HG03442 (cell line): ENCODE results near the gene PRODH2.
A peak's percentile ranks its signal among the peaks of the same experiment; 100 is the strongest.
"Not testable (repeated sequence)": the region's sequence is repeated elsewhere in the genome, so short reads cannot be mapped to it uniquely, and the experiment has no call there.

Experiments
- ATAC-seq: cut with Tn5 transposase; IDR thresholded peaks from one replicate; pipeline ENCODE4 v1.9.1; 2021; ENCODE audit warnings: mild to moderate bottlenecking, moderate library complexity; ENCODE audit not compliant: unreplicated experiment

Gene PRODH2

GRCh38 chr19:35782589-35782988 lies 30.1 kb downstream of the PRODH2 start:
- no peak for ATAC-seq

- no peak for ATAC-seq
These were observed 31.0 kb downstream of the PRODH2 start for GRCh38 chr19:35781650-35782049.

- ATAC-seq, result no peak
These were observed 31.9 kb downstream of the PRODH2 start for GRCh38 chr19:35780717-35781116.

GRCh38 chr19:35780058-35780457 lies 32.6 kb downstream of the PRODH2 start:
- ATAC-seq, result no peak

- no peak for ATAC-seq
These were observed 33.6 kb downstream of the PRODH2 start for GRCh38 chr19:35779033-35779432.

GRCh38 chr19:35777961-35778360 lies 34.7 kb downstream of the PRODH2 start:
- ATAC-seq, result no peak

- ATAC-seq, result no peak
These were observed 35.4 kb downstream of the PRODH2 start for GRCh38 chr19:35777086-35777841.

GRCh38 chr19:35776102-35776788 lies 36.4 kb downstream of the PRODH2 start:
- ATAC-seq, result no peak

GRCh38 chr19:35775298-35776101 lies 37.1 kb downstream of the PRODH2 start, which contains the start of gene ARHGAP33:
Gene ARHGAP33, plus strand, starts transcription at chr19:35775564. Its CDS starts 95 bp downstream, at chr19:35775659.
- peak; percentile 89 for ATAC-seq

GRCh38 chr19:35775046-35775297 lies 37.7 kb downstream of the PRODH2 start:
- no peak for ATAC-seq

GRCh38 chr19:35774274-35775045 lies 38.2 kb downstream of the PRODH2 start:
- ATAC-seq, result no peak

GRCh38 chr19:35773020-35773806 lies 39.4 kb downstream of the PRODH2 start:
- ATAC-seq, result no peak

GRCh38 chr19:35772362-35772761 lies 40.3 kb downstream of the PRODH2 start:
- not testable (repeated sequence) for ATAC-seq

GRCh38 chr19:35768082-35768421 lies 44.6 kb downstream of the PRODH2 start:
- no peak for ATAC-seq

GRCh38 chr19:35767288-35768081 lies 45.2 kb downstream of the PRODH2 start:
- ATAC-seq, result no peak

- no peak for ATAC-seq
These were observed 46.0 kb downstream of the PRODH2 start for GRCh38 chr19:35766571-35767104.

- no peak for ATAC-seq
These were observed 48.0 kb downstream of the PRODH2 start for GRCh38 chr19:35764432-35765315.

- ATAC-seq, result no peak
These were observed 51.8 kb downstream of the PRODH2 start for GRCh38 chr19:35760711-35761349.
